NB4 (cell line): Measurements from ENCODE around the gene RIMKLB.

Source experiments
- CTCF ChIP-seq: IDR thresholded peaks from one replicate; pipeline ENCODE4 v1.5.1; 2012; ENCODE audit warnings: low read depth, low read length
- MAX ChIP-seq: IDR thresholded peaks from 2 replicates; pipeline ENCODE4 v1.6.1; 2011; ENCODE audit warnings: low read depth, low read length
- MYC ChIP-seq: IDR thresholded peaks from 2 replicates; pipeline ENCODE4 v1.6.1; 2011; ENCODE audit warnings: low read depth, low read length
- POLR2A ChIP-seq: IDR thresholded peaks from 2 replicates; pipeline ENCODE4 v1.6.1; 2011; ENCODE audit warnings: mild to moderate bottlenecking; ENCODE audit not compliant: insufficient read length; ENCODE audit errors: extremely low read depth

GRCh38 chr12:8722286-8722800 is 24.6 kb downstream of the RIMKLB start:
- no peak for TF ChIP-seq CTCF
- no peak for TF ChIP-seq POLR2A
- TF ChIP-seq MYC = no peak
- TF ChIP-seq MAX = no peak
